ENCODE measurements around the gene CPNE5.

CPNE5 gene

GRCh38 chr6:36860126-36860525, 20.9 kb upstream of the CPNE5 start:
- Histone ChIP-seq H3K79me2 (ENCODE audit: insufficient read depth, low read length) (peaks cover 64% of the 10 kb centered on the region), H3F3A (ENCODE audit: low read depth) (no peaks in the 10 kb centered on the region), H3K27me3 (ENCODE audit: insufficient read depth, low read length, poor library complexity, severe bottlenecking) (no peaks in the 10 kb centered on the region), H3K4me3 (ENCODE audit: low read length, poor library complexity, severe bottlenecking) (no peak overlapping the region), H3K9me2 (replicated peaks; ENCODE audit: low read depth, low read length) (no peaks in the 10 kb centered on the region), H4K20me1 (ENCODE audit: insufficient read depth, low read length, poor library complexity, severe bottlenecking) (peaks cover 19% of the 10 kb centered on the region), H3K36me3 (ENCODE audit: insufficient read depth, low read length) (peaks cover 67% of the 10 kb centered on the region; the same call in 1 of the 2 replicates), H2AFZ (ENCODE audit: low read length) (no peak overlapping the region), H3K9me3 (ENCODE audit: insufficient read depth, low read depth, low read length) (no peaks in the 10 kb centered on the region), H3K9ac (ENCODE audit: low read depth, low read length, poor library complexity, severe bottlenecking) (no peak overlapping the region), H3K4me2 (ENCODE audit: low read depth, low read length, poor library complexity, severe bottlenecking) (no peak overlapping the region), H3K4me1 (ENCODE audit: insufficient read depth, low read length, poor library complexity, severe bottlenecking) (no peaks in the 10 kb centered on the region)
- TF ChIP-seq EZH2phosphoT487 (IDR thresholded peaks at IDR 0.05; ENCODE audit: borderline replicate concordance), result no peak
- TF ChIP-seq CTCF (conservative IDR thresholded peaks at IDR 0.05; ENCODE audit: low read length), result no peak

GRCh38 chr6:36858407-36858981, 19.2 kb upstream of the CPNE5 start:
- peaks cover 14% of the 10 kb centered on the region for H4K20me1 ChIP-seq (ENCODE audit: insufficient read depth, low read length, poor library complexity, severe bottlenecking)
- TF ChIP-seq CTCF (conservative IDR thresholded peaks at IDR 0.05; ENCODE audit: low read length) (no peak), EZH2phosphoT487 (IDR thresholded peaks at IDR 0.05; ENCODE audit: borderline replicate concordance) (no peak)
- no peak overlapping the region for H2AFZ ChIP-seq (ENCODE audit: low read length)
- no peaks in the 10 kb centered on the region for H3F3A ChIP-seq (ENCODE audit: low read depth)
- no peaks in the 10 kb centered on the region for H3K4me1 ChIP-seq (ENCODE audit: insufficient read depth, low read length, poor library complexity, severe bottlenecking)
- no peaks in the 10 kb centered on the region for H3K9me3 ChIP-seq (ENCODE audit: insufficient read depth, low read depth, low read length)
- H3K4me3 ChIP-seq (ENCODE audit: low read length, poor library complexity, severe bottlenecking), result no peak overlapping the region
- H3K79me2 ChIP-seq (ENCODE audit: insufficient read depth, low read length), result peaks cover 49% of the 10 kb centered on the region
- no peaks in the 10 kb centered on the region for H3K27me3 ChIP-seq (ENCODE audit: insufficient read depth, low read length, poor library complexity, severe bottlenecking)
- H3K4me2 ChIP-seq (ENCODE audit: low read depth, low read length, poor library complexity, severe bottlenecking), result no peak overlapping the region
- no peaks in the 10 kb centered on the region for H3K9me2 ChIP-seq (replicated peaks; ENCODE audit: low read depth, low read length)
- no peak overlapping the region for H3K9ac ChIP-seq (ENCODE audit: low read depth, low read length, poor library complexity, severe bottlenecking)
- H3K36me3 ChIP-seq (ENCODE audit: insufficient read depth, low read length), result peaks cover 68% of the 10 kb centered on the region; the same call in 1 of the 2 replicates

GRCh38 chr6:36857325-36857724, 18.1 kb upstream of the CPNE5 start:
- Histone ChIP-seq H3K4me1 (ENCODE audit: insufficient read depth, low read length, poor library complexity, severe bottlenecking) (no peaks in the 10 kb centered on the region), H3K36me3 (ENCODE audit: insufficient read depth, low read length) (peaks cover 68% of the 10 kb centered on the region; the same call in 1 of the 2 replicates), H3K4me3 (ENCODE audit: low read length, poor library complexity, severe bottlenecking) (no peak overlapping the region), H3F3A (ENCODE audit: low read depth) (no peaks in the 10 kb centered on the region), H4K20me1 (ENCODE audit: insufficient read depth, low read length, poor library complexity, severe bottlenecking) (peaks cover 10% of the 10 kb centered on the region), H3K9ac (ENCODE audit: low read depth, low read length, poor library complexity, severe bottlenecking) (no peak overlapping the region), H3K27me3 (ENCODE audit: insufficient read depth, low read length, poor library complexity, severe bottlenecking) (no peaks in the 10 kb centered on the region), H3K4me2 (ENCODE audit: low read depth, low read length, poor library complexity, severe bottlenecking) (no peak overlapping the region), H2AFZ (ENCODE audit: low read length) (no peak overlapping the region), H3K79me2 (ENCODE audit: insufficient read depth, low read length) (peaks cover 38% of the 10 kb centered on the region), H3K9me2 (replicated peaks; ENCODE audit: low read depth, low read length) (no peaks in the 10 kb centered on the region), H3K9me3 (ENCODE audit: insufficient read depth, low read depth, low read length) (no peaks in the 10 kb centered on the region)
- TF ChIP-seq CTCF (conservative IDR thresholded peaks at IDR 0.05; ENCODE audit: low read length) (no peak), EZH2phosphoT487 (IDR thresholded peaks at IDR 0.05; ENCODE audit: borderline replicate concordance) (no peak)

Measured in Loucy (cell line).